IPS-18c (cell line): Measurements from ENCODE around the gene RFT1.

ENCODE experiments used
- H3K4me3 ChIP-seq: 2 replicates; pipeline ENCODE4 v1.7.0; 2013; ENCODE audit warnings: low read depth, mild to moderate bottlenecking, low read length, moderate library complexity; ENCODE audit not compliant: insufficient read depth
- H3K9me3 ChIP-seq: one replicate; pipeline ENCODE4 v1.6.1; 2013; ENCODE audit warnings: mild to moderate bottlenecking, low read length, moderate library complexity; ENCODE audit not compliant: control insufficient read depth, insufficient read depth

The RFT1 gene

GRCh38 chr3:53084310-53085001, 45.8 kb downstream of the RFT1 start:
- Histone ChIP-seq H3K4me3 (no peak overlapping the region), H3K9me3 (no peaks in the 10 kb centered on the region)

- no peak overlapping the region for H3K4me3 ChIP-seq
- H3K9me3 ChIP-seq = no peaks in the 10 kb centered on the region
These were observed 46.3 kb downstream of the RFT1 start for GRCh38 chr3:53083949-53084309.

GRCh38 chr3:53083521-53083920, 46.7 kb downstream of the RFT1 start:
- H3K4me3 ChIP-seq = no peak overlapping the region

DNA sequence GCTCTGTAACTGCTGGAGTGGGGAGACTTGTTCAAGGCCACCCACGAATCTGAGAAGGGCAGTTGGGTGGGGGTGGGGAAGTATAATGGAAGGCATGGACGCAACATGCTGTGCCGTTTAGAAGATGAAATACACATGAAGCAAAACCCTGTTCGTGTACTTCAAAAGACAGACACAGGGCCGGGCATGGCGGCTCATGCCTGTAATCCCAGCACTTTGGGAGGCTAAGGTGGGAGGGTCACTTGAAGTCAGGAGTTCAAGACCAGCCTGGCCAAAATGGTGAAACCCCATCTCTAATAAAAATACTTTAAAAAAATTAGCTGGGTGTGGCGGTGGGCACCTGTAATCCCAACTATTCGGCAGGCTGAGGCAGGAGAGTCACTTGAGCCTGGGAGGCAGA, 47.5 kb downstream of the RFT1 start:
- no peak overlapping the region for H3K4me3 ChIP-seq
- H3K9me3 ChIP-seq = no peaks in the 10 kb centered on the region

More at GRCh38 chr3:53083521-53083920, 46.7 kb downstream of the RFT1 start:
- H3K9me3 ChIP-seq = no peaks in the 10 kb centered on the region

- H3K9me3 ChIP-seq = no peaks in the 10 kb centered on the region
These were observed 48.9 kb downstream of the RFT1 start for GRCh38 chr3:53081318-53081717.

DNA sequence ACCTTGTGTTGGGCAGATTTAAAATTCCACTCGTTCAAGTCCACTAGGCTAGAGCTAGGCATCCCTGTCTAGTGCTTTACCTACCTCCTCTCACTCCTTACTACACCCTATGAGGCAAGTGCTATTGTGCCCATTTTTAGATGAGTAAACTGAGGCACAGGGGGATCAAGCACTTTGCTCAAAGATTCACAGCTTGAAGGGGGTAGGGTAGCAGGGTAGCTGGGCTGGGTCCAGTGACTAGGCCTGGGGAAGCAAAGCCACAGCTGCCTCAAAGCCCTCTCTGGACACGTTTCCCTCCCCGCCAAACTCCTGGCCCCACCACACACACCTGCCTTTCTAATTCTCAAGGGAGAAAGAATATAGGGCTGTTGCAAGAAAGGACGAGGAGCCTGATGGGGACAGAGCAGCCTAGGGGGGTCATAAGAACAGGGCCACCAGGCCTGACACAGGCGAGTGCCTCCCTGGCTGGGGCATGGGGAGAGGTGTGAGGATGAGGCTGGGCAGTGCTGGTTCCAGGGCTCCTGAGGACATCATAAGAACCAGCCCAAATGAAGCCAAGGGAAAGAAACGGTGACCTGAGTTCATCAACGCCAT, 49.5 kb downstream of the RFT1 start:
- H3K9me3 ChIP-seq = no peaks in the 10 kb centered on the region

More at GRCh38 chr3:53081318-53081717, 48.9 kb downstream of the RFT1 start:
- H3K4me3 ChIP-seq = no peak overlapping the region

DNA sequence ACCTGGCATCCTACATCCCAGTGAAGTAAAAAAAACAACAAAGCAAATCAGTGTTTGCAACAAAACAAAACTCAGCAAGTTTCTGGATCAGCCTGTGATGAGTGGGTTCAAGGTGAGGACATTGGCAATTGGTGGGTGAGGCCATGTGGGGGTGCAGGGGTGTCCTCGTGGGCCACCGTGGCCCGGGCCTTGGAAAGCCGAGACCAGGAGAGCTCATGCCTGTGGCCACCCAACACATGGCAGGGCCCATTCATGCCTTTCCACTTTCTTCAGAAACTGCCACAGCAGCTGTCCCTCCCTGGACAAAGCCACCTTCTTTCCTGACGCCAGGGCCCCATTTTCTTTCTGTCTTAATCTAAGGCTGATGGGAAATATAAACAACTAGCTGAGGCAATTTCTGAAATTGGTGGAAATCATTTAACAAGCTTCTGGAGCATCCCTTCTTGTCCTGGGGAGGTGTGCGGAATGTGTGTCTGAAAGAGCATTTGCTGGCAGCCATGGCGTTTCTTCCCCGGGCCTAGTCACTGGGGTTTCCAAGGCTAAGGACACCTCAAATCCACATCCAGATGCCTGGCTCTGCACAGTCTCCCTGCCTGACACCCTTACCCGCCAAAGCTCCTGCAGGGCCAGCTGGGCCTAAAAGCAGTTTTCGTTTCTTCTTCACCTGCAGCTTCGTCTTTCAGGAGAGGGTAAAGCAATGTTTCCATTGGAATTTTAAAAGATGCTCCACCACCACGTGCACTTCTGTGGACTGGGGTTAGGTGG, 50.3 kb downstream of the RFT1 start:
- Histone ChIP-seq H3K4me3 (no peak overlapping the region), H3K9me3 (no peaks in the 10 kb centered on the region)

More for the DNA sequence above, 49.5 kb downstream of the RFT1 start:
- H3K4me3 ChIP-seq = no peak overlapping the region

GRCh38 chr3:53079147-53079546, 51.1 kb downstream of the RFT1 start:
- no peak overlapping the region for H3K4me3 ChIP-seq
- no peaks in the 10 kb centered on the region for H3K9me3 ChIP-seq

GRCh38 chr3:53078656-53079055, 51.6 kb downstream of the RFT1 start:
- H3K4me3 ChIP-seq = no peak overlapping the region
- no peaks in the 10 kb centered on the region for H3K9me3 ChIP-seq

DNA sequence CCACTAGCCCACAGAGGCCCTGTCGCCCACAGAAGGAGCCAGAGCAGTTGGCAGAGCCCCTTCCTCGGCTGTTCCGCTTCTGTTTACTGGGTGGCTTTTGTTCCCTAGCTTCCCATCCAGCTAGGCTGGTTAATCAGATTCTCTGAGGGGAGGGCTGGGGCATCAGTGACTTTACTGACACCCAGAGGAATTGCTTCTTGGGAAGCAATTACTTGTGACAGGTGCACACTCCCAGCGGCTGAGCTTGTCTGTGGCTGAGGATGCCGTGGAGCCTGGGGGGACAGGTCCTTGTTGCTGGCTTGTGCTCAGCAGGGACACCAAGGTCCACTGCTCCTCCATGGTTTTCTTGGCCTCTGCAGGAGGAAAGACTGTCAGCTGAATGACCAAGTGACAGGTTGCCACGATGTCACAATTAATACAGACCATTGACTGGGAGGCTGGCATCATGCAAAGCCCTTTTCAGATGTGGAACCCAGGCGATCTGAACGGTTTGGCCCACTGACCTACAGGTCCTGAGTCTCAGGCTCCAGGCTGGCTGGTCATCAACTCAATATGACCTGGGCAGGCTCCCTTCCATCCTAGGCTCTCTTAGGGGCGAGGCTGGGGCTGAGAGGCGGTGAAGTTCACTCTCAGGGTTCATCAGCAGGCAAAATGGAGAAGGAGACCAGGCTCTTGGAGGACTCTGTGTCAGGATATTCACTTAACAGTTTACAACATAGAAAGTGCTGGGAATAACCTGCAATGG, 52.6 kb downstream of the RFT1 start:
- H3K9me3 ChIP-seq = no peaks in the 10 kb centered on the region
- H3K4me3 ChIP-seq = no peak overlapping the region

GRCh38 chr3:53075743-53076140, 54.5 kb downstream of the RFT1 start:
- no peak overlapping the region for H3K4me3 ChIP-seq

GRCh38 chr3:53074761-53075742, 55.2 kb downstream of the RFT1 start:
- no peak overlapping the region for H3K4me3 ChIP-seq
- no peaks in the 10 kb centered on the region for H3K9me3 ChIP-seq

More at GRCh38 chr3:53075743-53076140, 54.5 kb downstream of the RFT1 start:
- no peaks in the 10 kb centered on the region for H3K9me3 ChIP-seq

- no peaks in the 10 kb centered on the region for H3K9me3 ChIP-seq
- no peak overlapping the region; the same call in 1 of the 2 replicates for H3K4me3 ChIP-seq
These were observed 55.9 kb downstream of the RFT1 start for GRCh38 chr3:53074366-53074696.

- Histone ChIP-seq H3K4me3 (peak overlapping the region; percentile 63), H3K9me3 (no peaks in the 10 kb centered on the region)
These were observed 56.5 kb downstream of the RFT1 start for GRCh38 chr3:53073553-53074365.

DNA sequence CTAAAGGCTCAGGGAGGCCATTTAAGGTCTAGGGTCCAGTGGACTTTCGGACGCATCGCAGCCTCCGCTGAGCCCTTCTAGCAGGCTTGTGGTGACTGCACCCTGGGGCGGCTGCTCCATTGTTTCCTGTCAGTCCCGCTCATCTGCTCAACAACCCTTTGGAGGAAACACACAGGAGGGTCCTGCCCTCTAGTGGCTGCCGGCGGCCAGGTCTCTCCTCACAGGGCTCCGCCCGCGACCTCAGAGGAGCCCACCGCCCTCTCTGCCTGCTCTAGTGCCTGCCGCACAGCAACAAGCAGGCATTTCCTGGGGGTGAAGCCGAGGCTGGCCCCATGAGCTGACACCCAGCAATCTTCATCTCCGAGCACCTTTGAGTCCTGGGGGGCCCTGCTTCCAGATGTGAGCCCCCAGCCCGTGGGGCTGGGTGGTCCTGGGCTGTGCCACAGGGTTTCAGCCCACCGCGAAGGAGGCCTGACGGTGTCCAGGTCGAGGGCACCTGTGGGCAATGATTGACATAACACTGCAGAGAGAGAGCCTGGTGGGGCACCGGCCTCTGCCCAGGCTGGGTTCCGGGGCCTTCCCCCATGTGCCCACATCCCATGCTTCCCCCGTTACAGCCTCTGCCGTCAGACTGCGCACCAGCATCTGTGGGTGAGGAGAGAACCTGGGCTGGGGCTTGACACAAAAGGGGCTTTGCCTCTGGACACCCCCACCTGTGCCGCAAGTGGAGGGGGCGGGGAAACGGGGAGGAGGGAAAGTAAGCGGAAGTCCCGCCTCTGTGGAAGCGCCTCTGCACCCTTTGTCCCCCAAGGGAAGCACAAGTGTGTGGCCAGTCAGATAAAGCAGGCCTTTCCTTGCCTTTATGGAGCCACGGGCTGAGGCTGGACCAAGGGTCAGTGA, 57.3 kb downstream of the RFT1 start:
- peak overlapping the region; percentile 63 for H3K4me3 ChIP-seq

More for the DNA sequence above, 57.3 kb downstream of the RFT1 start:
- no peaks in the 10 kb centered on the region for H3K9me3 ChIP-seq
